Measurements from ENCODE around the gene ARHGAP24.

- TF ChIP-seq CTCF (conservative IDR thresholded peaks at IDR 0.05 in 1 of 2, IDR thresholded peaks at IDR 0.05 in 1 of 2; ENCODE audit: low read depth in 1 of 2, low read length in 2 of 2): no peak
- no peak for TF ChIP-seq EZH2 (IDR thresholded peaks at IDR 0.05; ENCODE audit: low read length, missing control alignments)
Measured at GRCh38 chr4:85672959-85673358, 198.0 kb downstream of the ARHGAP24 start.
